CD4-positive, alpha-beta T cell treated with Interleukin-6 for 4 hours (primary cell): Measurements from ENCODE around the gene DST.

ENCODE experiments used
- DNase-seq: peaks from one replicate; pipeline ENCODE4 v3.0.0-alpha.2; 2020; ENCODE audit warnings: mixed read lengths

DST gene

DNA sequence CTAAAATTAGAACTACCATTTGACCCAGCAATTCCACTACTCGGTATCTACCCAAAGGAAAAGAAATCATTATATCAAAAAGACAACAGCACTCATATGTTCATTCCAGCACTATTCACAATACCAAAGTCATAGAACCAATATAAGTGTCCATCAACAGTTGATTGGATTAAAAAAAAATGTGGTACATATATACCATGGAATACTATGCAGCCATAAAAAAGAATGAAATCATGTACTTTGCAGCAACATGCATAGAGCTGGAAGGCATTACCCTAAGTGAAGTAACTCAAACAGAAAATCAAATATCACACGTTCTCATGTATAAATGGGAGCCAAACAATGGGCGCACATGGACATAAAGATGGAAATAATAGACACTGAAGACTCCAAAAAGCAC lies 163.3 kb downstream of the DST start:
- DNase-seq, result no peak

DNA sequence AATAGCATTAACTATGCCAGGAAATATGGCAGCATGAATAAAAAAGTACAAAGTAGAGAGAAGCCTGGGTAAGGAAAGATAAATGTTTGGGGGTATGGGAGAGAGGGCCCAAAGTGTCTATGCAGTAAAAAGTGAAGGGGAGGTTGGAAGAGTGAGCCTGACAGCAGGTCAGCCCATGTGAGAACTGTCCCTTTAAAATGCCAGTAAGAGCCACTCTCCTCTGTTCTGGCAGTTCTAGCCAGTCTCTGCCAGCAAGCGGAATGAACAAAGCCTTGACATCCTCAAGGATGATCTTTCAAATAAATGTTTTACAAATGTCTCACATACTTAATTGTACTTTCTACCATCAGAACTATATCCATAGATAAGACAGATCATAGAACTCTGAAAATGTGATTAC lies 164.5 kb downstream of the DST start:
- no peak for DNase-seq

- no peak for DNase-seq
Observed at GRCh38 chr6:56477241-56477640, 165.4 kb downstream of the DST start.

DNA sequence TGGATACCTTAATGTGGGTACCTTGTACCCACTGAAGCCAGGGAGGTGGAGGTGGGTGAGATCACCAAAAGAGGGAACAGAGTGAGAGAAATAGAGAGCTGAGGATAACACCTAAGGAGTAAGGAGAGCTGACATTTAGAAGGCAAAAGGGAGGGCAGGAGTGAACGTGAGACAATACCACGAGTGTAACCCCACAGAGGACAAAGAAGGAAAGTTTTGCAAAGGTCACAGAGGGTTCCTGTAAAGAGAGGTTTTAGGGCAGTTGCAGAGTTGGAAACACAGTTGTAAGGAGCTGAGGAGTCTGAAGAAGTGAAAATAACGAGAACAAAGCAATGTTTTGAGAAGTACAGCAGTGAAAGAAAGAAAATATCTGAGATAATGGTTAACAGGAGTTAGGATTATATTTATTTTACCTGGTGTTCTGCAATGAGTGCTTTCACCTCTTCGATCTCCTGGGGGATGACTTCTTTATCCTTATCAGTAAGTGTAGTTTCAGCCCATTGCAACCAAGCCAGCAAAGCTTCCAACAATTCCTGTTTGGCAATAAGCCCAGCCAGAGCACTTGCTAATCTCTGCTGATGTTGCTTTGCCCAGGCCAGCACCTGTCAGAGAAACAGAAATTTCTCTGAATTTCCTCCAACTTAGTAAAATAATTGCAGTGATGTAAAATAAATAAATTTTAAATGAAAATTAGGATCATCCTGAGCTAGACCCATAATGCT lies 166.8 kb downstream of the DST start:
- no peak for DNase-seq

GRCh38 chr6:56474532-56474931 lies 168.2 kb downstream of the DST start:
- no peak for DNase-seq

DNA sequence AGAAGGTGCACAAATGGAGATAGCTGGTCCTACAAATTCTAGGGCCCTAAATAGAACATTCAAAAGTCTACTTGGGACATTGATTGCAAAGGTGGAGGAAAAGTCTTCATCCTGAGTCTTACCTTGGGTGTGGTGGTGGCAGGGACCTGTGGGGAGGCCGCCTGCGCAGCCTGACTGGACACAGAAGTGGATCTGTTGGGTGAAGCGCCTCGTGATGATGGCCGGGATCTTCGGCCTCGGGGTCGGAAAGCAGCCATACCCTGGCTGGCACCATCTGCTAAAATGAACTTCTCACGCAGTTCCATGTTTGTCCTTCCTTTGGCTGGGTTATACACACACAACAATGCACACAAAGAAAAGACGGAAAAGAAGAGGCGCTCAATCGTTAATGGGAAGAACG lies 179.2 kb downstream of the DST start:
- DNase-seq, result no peak

DNA sequence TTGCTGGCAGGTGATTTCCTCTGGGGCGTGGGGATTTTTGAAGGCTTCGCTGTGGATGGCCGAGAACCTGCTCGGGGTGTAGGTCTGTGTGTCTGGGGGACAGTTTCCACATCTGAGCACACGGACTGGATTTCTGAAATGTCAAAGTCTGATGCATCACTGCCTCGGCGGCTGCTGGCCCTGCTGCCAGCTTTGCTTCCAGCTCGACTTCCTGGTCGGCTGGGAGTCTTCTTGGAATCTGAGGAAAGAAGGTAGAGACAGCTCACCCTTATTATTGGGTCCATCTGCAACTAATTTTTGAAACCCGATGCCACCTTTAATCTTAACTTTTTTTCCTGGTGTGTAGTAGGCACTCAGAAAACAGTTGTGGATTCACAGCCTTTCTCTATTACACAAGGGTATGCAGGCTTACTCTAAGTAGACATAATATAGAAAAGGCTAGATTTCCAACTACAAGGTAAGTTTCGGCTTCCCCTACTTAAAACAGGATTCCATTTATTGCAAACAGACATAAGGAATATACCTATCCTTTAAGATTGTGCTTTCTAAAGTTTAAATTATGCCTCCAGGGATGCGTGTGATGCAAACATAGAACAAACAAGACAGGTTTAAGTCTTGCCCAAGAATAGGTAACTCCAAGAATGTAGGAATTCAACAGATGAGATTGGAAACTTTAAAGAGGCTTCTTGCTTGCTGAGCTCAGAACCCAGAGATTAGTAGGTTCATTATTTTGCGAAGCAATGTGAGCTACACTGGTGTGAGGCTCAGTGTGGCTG lies 183.5 kb downstream of the DST start:
- no peak for DNase-seq

GRCh38 chr6:56458324-56458884 lies 184.3 kb downstream of the DST start:
- no peak for DNase-seq

DNA sequence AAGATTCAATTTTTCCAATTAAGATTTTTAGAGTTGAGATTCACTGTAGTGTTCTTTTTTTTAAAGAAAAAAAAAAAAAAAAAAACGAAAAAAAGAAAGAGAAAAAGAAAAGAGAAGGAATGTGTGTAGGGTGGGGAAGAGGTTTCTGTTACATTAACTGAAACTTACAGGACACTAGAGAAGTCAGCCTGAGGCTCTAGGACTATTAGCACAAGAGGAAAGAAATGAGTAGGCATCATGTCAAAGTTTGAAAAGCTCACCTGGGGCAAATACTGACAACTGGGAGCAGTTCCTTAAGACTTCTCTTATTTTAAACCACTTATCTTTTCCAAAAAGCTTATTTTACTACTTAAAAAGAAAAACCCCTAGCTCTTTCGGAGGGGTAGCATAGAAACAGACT lies 185.9 kb downstream of the DST start:
- DNase-seq, result no peak

DNA sequence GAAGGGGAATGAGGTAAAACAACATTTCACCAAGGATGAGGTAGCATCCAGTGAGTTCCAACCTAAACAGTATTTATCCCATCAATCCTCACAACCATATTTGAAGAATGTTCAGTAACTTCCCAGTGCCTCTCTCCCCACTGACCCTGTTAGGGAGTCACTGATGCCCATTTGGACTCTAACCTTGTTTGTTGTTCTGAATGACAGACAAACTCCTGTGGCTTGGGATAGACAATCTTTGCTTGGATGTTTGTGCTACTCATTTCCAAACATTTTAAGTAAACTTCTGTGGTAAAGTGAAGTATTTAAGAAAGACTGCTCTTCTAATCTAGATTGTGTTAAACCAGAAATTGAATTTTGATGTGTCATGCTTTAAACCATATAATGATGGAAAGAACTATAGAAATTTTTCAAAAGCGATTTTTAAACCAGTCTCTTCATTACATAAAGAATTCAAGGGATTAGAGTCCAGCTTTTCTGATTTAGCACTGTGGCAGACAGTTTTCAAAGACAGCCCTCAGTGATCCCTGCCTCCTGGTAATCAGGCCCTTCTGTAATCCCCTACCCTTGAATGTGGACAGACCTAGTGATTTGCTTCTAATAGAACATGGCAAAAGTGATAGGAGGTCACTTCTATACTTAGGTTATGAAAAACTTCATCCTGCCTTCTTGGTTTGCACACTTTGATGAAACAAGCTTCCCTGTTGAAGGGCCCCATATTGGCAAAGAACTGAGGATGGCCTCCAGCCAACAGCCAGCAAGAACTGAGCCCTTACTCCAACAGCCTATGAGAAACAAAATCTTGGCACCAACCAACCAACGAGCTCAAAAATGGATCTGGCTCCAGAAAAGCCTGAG lies 191.6 kb downstream of the DST start:
- DNase-seq, result no peak

DNA sequence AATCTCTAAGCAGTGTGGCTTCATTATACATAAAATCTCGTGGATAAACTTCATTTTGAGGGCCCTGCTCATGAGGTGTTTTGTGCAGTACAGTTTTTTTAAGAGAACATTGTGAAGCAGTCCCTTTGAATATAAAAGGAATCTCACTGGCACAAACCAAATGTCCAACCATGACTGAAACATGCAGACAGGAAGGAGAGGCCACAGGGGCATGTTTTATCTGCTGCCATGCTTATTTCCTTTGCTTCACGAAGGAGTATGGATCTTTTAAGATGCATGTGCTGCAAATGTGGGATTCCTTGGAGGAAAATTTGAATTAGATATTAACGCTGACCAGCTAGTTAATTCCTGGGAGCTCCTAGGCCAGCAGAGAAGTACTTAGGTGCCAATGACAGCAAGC lies 192.3 kb downstream of the DST start:
- DNase-seq, result no peak

DNA sequence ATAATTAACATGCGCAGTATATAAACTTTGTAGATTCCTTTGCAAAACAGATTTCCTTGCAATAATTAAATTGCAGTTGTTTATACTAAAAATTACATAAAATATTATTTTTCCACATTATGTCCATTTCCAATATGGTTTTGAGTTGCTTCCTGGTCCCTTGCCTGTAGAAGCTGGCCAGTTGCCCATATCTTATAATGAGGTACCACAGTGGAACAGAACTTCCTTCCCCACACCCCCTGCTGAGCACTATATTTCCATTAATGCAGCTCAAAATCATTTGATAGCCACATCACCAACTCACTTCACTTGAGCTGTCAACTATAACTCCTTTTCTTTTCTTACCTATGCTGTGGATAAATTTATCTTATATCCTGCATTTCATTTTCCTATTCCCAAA lies 194.6 kb downstream of the DST start:
- no peak for DNase-seq

DNA sequence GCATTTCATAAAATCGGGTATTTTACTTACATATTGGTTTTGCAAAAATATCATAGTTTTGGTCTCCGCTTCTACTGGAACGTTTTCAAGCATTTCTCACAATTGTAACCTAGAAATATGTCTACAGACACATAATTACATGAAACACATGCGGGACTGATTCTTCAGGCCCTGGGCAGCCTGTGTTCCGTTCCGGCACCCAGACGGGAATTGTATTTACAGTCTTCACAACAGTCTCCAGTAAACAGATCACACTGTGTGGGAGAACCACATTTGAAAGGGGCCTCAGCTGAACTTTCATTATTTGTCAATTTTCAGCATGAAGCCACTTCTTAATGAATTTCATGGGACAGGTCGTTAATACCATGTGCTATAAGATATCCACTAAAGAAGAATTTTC lies 196.9 kb downstream of the DST start:
- DNase-seq, result no peak

DNA sequence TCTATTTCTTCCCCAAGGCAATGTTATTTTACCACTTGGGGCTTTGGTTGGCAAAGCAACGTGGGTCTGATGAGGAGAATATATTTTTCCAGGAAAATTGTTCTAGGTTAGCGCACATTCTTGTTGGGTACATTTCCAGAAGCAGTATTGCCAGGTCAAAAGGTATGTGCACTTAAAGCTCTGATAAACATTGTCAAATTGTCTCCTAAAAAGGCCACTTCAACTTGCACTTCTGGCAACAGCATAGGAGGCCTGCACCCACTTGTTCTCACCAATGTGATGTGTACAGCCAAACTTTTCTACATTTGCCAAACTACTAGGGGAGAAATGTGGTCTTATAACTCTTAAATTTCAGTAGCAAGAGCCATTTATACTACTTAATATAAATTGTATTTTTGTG lies 197.8 kb downstream of the DST start:
- DNase-seq, result no peak

DNA sequence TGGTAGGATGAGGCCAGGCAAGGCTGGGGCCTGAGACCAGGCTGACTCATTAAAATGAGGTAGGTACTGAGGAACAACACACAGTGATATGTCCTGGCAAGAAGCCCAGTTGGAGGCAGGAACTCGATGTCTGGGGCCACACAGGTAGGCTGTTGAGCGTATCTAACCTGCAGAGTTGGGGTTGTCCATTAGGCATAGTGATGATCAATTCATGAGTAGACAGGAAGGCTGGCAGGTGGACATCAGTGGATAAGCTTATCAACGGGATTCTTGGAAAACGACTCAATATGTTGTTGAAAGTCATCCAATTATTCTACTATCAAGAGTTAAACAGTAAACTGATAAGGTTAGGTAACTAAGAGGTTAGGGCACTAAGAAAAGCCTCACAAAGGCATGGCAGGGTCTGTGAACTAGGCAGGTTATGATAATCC lies 202.1 kb downstream of the DST start:
- no peak for DNase-seq

- no peak for DNase-seq
Observed at GRCh38 chr6:56437171-56437900, 205.4 kb downstream of the DST start.

- DNase-seq, result no peak
Observed at GRCh38 chr6:56435754-56436153, 206.9 kb downstream of the DST start.

DNA sequence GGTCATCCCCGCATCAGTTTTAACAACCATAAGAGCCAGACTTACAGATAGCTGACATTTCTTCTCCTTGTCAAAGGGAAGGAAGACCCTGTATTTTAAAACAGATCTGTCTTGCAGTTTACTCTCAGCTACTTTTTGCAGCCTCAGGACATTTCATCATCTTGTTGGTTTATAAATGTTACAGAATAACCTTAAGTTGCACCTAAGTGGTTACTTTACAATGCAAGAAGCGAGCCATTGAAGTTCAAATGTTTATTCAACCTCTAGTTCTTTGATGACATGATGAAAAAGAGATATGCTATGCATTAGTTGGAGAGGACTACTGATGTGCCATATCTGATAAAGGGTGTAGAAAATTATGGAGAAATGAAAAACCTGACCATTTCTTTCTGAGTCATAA lies 207.4 kb downstream of the DST start:
- no peak for DNase-seq

DNA sequence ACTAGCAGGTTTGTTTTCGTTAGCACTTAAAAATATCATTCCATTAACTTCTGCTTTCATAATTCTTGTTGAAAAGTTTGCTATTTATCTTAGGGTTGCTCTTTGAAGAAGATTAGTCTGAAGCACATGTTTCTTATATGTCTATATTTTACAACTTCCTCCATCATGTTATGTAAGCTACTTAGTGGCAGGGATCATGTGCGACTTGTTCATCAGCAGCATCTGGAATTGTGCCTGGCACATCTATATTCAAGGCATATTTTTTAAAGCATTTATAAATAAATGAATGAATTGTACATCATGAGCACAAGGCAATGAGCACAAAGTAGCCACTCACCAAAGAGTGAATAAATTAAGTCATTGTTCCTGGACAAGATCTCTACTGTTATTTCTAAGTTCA lies 208.1 kb downstream of the DST start:
- DNase-seq, result no peak

DNA sequence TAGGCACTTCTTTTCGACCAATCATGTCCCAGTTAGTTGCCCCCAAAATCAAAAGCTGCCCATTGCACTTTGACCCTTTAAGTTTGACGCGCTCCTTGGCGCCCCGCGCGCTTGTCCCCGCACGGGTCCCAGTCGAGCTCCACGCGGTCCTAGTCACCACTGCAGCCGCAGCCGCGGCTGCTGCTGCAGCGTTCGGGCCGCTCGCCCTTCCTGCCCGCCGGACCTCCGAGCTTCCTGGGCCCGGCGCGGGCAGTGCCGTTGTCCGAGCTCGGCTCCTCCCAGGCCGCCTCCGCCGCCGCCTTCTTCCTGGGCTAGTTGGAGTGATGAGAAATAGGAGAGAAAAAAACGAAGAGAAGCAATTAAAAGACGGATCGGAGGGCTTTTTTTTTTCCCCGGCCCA lies 209.6 kb downstream of the DST start:
- DNase-seq, result no peak

GRCh38 chr6:56432194-56432593 lies 210.5 kb downstream of the DST start:
- no peak for DNase-seq
